ENCODE data around the gene SCAF1.
A peak's percentile ranks its signal among the peaks of the same experiment; 100 is the strongest.

Gene SCAF1

GRCh38 chr19:49665351-49666119, 23.5 kb downstream of the SCAF1 start, which contains the start of the genes BCL2L12 and IRF3:
TSS of gene BCL2L12 (plus strand) at chr19:49665933. CDS start at chr19:49666693, 760 bp downstream.
TSS of gene IRF3 (minus strand) at chr19:49665857. CDS start at chr19:49664838, 1,019 bp downstream.
- DNase-seq = peak; percentile 99

GRCh38 chr19:49666120-49666444, 24.1 kb downstream of the SCAF1 start:
- no peak for DNase-seq

- no peak for DNase-seq
These were observed 25.5 kb downstream of the SCAF1 start for GRCh38 chr19:49667473-49667872.

- no peak for DNase-seq
These were observed 27.5 kb downstream of the SCAF1 start for GRCh38 chr19:49669516-49669915.

- DNase-seq = peak; percentile 79
These were observed 30.3 kb downstream of the SCAF1 start for GRCh38 chr19:49672131-49672919.

- DNase-seq = no peak
These were observed 34.3 kb downstream of the SCAF1 start for GRCh38 chr19:49676136-49676783.

GRCh38 chr19:49676784-49677230, 34.8 kb downstream of the SCAF1 start:
- peak; percentile 97 for DNase-seq

- DNase-seq = peak; percentile 57
These were observed 35.4 kb downstream of the SCAF1 start, which contains the start of gene PRMT1 for GRCh38 chr19:49677231-49677900. TSS of gene PRMT1 (plus strand) at chr19:49677271. CDS start at chr19:49677281, 10 bp downstream.

GRCh38 chr19:49677901-49678674, 36.1 kb downstream of the SCAF1 start:
- peak; percentile 81 for DNase-seq

- no peak for DNase-seq
These were observed 37.2 kb downstream of the SCAF1 start for GRCh38 chr19:49678985-49679770.

GRCh38 chr19:49679771-49680413, 37.9 kb downstream of the SCAF1 start:
- no peak for DNase-seq

- DNase-seq = peak; percentile 97
These were observed 38.7 kb downstream of the SCAF1 start for GRCh38 chr19:49680421-49681351.

GRCh38 chr19:49681830-49682229, 39.8 kb downstream of the SCAF1 start:
- no peak for DNase-seq

- DNase-seq = no peak
These were observed 40.3 kb downstream of the SCAF1 start for GRCh38 chr19:49682274-49682673.

- no peak for DNase-seq
These were observed 41.8 kb downstream of the SCAF1 start for GRCh38 chr19:49683814-49684250.

- DNase-seq = no peak
These were observed 42.4 kb downstream of the SCAF1 start for GRCh38 chr19:49684251-49684982.

- no peak for DNase-seq
These were observed 43.1 kb downstream of the SCAF1 start for GRCh38 chr19:49684983-49685553.

GRCh38 chr19:49685845-49686332, 43.9 kb downstream of the SCAF1 start:
- no peak for DNase-seq

Measured in stimulated activated CD4-positive, alpha-beta T cell treated with anti-CD3 and anti-CD28 coated beads, Interleukin-4, amount 100 ng/mL, for 1 hour (primary cell).